ENCODE measurements around the gene C1orf52. TPM values are rescaled to one million over a fixed set of nuclear protein-coding genes. Genes with fewer than 3 reads are reported as not detected.

C1orf52 gene
- total and polyA plus RNA-seq, 2 of the 13 experiments (the other 11 are each of a cell fraction or from before 2014, with no cell fraction given) = 19.4 to 27.4 TPM

- TF ChIP-seq ZNF513 (CRISPR knock-in tag; conservative IDR thresholded peaks at IDR 0.05) (no peak), JUNB (CRISPR knock-in tag; IDR thresholded peaks at IDR 0.05; ENCODE audit: borderline replicate concordance) (no peak), MZF1 (CRISPR knock-in tag; IDR thresholded peaks at IDR 0.05; ENCODE audit: borderline replicate concordance) (no peak), PHF20 (CRISPR knock-in tag; IDR thresholded peaks at IDR 0.05) (peak; percentile 85), ELK4 (CRISPR knock-in tag; IDR thresholded peaks at IDR 0.05; ENCODE audit: borderline replicate concordance) (no peak), KLF15 (CRISPR knock-in tag; IDR thresholded peaks at IDR 0.05; ENCODE audit: borderline replicate concordance) (peak; percentile 67; the same call in 1 of the 2 replicates), HOXA9 (CRISPR knock-in tag; IDR thresholded peaks at IDR 0.05; ENCODE audit: borderline replicate concordance) (no peak), HINFP (CRISPR knock-in tag; IDR thresholded peaks at IDR 0.05; ENCODE audit: low read depth) (peak; percentile 46; the same call in 1 of the 2 replicates), SPEN (CRISPR knock-in tag; IDR thresholded peaks at IDR 0.05; ENCODE audit: low read depth) (no peak; the same call in 1 of the 2 replicates), BRF2 (CRISPR knock-in tag; IDR thresholded peaks at IDR 0.05) (no peak), FOXA1 (IDR thresholded peaks at IDR 0.05) (no peak), FOXA1 (CRISPR knock-in tag; IDR thresholded peaks at IDR 0.05) (no peak), RORA (CRISPR knock-in tag; IDR thresholded peaks at IDR 0.05) (no peak), AHDC1 (CRISPR knock-in tag; IDR thresholded peaks at IDR 0.05; ENCODE audit: borderline replicate concordance) (no peak), NR1H2 (CRISPR knock-in tag; IDR thresholded peaks at IDR 0.05; ENCODE audit: borderline replicate concordance, low read depth) (no peak), U2AF1 (optimal IDR thresholded peaks at IDR 0.05; ENCODE audit: low read depth, low read length) (no peak)
Measured at GRCh38 chr1:85259118-85259911, at the start of gene C1orf52 (continued).

All from HepG2 (cell line).